HG03097 (cell line): ENCODE measurements around the gene KDM2A.

Source experiments
- ATAC-seq: cut with Tn5 transposase; IDR thresholded peaks from one replicate; pipeline ENCODE4 v1.9.1; 2021; ENCODE audit not compliant: unreplicated experiment, low FRiP score

KDM2A gene

DNA sequence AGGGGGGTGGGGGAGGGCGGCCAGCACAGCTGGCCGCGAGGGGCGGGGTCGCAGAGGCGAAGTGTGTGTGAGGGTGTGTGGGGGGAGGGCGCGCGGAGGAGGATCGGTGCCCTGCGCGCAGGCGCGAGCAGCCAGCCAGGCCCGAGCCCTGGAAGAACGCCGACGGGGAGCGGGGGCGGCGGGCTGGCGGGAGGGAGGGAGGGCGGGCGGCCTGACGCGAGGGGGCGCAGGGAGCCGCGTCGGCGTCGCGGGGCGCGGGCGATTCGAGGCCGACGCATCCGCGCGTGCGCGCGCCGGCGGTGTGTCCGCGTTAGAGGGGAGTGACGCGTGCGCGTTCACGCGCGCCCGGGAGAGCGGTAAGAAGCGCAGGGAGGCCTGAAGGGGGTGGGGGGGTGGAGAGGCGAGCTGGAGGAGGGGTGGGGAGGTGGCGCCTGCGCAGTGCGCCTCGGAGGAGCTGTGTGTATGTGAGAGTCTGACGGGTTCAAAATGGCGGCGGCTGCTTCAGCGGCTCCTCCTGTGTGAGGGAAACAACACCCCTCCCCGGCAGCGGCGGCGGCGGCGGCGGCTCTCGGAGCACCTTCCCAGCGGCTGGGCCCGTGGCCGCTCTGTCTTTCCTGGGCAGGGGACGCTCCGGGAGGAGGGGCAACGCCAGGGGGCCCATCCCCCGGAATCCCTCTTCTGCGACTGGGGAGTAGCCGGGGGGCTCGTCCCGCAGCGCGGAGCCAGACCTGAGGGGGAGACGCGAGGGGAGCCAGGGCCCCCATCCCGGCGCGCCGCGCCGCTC, at the start of gene KDM2A:
TSS of gene KDM2A (plus strand) at position 463 of the 784 bp plus-strand sequence. CDS start 2,054 bp downstream, outside the sequence.
- ATAC-seq = peak; percentile 62

DNA sequence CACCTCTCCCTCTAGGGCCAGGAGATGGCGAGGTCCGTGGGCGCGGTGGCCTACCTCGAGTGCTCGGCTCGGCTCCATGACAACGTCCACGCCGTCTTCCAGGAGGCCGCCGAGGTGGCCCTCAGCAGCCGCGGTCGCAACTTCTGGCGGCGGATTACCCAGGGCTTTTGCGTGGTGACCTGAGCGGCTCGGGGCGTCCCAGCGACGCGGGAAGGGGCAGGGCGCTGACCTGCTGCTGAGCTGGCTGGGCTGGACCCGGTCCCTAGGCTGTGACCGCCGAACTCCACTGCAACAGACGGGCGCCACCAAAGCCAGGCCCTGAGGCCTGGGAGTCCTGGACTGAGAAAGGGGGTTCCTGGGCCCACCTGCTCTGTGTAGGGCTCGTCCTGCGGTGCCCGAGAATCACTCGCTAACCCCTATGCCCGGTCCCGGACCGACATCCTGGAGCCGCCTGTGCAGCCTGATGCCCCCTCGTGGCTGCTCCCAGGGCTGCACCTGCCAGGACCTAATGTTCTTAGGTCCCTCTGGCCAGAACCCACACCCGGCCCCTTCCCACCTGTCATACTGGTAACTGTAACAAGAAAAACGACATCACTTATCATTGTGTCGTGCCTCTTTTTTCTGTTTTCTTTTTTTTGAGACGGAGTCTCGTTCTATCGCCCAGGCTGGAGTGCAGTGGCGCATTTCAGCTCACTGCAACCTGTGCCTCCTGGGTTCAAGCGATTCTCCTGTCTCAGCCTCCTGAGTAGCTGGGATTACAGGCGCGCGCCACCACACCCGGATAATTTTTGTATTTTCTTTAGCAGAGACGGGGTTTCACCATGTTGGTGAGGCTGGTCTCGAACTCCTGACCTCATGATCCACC, 47.4 kb upstream of the KDM2A start:
- no peak for ATAC-seq

DNA sequence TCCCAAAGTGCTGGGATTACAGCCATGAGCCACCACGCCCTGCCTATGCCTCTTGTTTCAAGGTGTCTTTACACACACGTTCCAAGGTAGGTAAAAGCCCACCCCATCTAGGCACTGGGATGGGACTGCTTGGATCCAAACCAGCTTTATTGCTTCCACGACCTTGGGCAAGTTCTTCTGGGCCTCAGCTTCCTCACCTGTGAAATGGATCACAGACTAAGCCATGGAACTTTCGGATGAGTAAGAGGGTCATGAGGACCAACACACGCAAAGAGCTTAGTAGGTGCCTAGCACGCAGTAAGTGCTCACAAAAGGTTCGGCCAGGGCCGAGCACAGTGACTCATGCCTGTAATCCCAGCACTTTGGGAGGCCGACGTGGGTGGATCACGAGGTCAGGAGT, 46.8 kb upstream of the KDM2A start:
- ATAC-seq = no peak

- ATAC-seq = no peak
These were observed 45.2 kb upstream of the KDM2A start for GRCh38 chr11:67073908-67074307.

GRCh38 chr11:67076202-67076601, 42.9 kb upstream of the KDM2A start:
- ATAC-seq = no peak

- no peak for ATAC-seq
These were observed 39.9 kb upstream of the KDM2A start for GRCh38 chr11:67079065-67079705.

- no peak for ATAC-seq
These were observed 36.8 kb upstream of the KDM2A start for GRCh38 chr11:67082071-67082791.

DNA sequence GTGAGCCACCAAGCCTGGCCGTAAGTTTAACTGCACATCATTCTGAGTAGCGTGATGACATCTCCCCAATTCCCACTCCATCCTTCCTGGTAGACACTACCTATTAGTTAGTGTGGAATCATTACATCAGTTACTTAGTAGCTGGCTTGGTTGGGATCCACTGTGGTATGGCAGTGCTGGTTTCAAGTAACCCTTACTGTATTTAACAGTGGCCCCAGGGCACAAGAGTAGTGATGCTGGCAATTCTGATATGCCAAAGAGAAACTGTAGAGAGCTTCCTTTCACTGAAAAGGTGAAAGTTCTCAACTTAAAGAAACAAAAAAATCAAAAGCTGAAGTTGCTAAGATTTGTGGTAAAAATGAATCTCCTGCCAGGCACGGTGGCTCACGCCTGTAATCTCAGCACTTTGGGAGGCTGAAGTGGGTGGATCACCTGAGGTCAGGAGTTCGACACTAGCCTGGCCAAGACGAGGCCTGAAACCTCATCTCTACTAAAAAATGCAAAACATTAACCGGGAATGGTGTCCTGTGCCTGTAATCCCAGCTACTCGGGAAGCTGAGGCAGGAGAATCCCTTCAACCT, 35.2 kb upstream of the KDM2A start:
- ATAC-seq = no peak

- ATAC-seq = no peak
These were observed 33.4 kb upstream of the KDM2A start for GRCh38 chr11:67085617-67086016.

DNA sequence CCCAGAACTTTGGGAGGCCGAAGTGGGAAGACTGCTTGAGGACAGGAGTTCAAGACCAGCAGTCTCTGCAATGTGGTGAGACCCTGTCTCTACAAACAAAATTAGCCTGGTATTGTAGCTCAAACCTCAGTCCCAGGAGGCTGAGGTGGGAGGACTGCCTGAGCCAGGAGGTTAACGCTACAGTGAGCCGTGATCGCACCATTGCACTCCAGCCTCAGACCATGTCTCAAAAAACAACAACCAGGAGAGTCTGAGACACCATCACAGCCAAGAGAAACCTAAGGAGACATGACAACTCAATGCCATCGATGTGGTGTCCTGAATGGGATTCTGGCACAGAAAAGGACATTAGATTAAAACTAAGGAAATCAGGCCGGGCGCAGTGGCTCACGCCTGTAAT, 28.3 kb upstream of the KDM2A start:
- ATAC-seq = no peak

GRCh38 chr11:67095214-67095507, 23.9 kb upstream of the KDM2A start:
- ATAC-seq = no peak

DNA sequence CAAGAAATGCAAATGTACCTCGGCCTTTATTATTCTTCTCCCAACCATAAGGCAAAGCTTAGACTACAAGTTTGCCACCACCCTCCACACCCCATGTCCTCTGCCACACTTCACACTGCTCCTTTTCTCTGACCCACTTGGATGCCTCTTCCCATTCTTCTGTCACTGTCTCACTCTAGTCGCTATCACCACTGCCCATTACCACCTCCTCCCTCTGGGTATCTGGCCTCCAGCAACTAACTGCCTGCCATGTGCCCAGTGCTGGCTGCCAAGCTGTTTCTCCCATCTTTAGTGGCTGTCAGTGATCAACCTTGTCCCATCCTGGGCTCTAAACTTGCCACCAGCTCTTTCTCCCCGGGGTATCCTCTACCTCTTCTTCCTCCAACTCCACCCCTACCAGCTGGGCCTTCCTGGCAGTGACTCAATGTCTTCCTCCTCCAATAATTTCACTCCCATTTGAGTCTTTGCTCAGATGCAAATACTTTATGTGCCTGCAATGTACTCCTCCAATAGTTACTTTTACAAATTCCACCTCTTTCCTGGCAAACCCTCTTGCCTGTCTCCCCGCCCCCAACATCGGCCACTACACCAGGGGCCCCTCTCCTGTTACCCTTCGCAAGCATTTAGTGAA, 20.1 kb upstream of the KDM2A start:
- no peak for ATAC-seq

GRCh38 chr11:67099831-67100324, 19.2 kb upstream of the KDM2A start:
- ATAC-seq = no peak

DNA sequence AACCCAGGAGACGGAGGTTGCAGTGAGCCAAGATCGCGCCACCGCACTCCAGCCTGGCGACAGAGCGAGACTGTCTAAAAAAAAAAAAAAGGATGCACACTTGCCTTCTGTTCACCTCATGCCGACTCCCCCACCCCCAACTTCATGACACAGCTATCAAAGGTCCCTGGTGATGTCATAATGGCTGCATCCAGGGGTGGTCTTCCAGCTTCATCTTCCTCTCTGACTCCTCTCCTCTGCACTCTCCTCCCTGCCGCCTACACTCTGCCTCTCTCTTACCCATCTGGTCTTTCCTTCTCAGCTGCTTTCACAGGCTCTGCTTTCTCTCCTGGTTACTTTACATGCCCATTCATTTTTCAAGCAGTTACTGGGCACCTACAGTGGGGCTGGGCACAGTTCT, 16.4 kb upstream of the KDM2A start:
- no peak for ATAC-seq

DNA sequence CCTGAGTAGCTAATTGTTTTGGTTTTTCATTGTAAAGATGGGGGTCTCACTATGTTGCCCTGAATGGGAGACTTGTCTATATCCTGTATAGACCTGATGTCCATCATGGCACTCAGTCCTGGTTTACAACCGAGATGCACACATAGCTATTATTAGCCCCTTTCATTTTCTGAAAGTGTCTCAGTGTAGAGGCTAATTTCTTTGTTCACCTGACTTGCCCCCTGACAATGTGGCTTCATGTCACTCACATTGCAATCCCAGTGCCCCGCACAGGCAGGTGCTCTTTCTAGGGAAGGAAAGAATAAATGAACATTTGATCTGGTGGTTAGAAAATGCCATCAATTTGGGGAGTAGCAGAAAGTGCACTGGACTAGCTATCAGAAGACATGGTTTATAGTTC, 13.1 kb upstream of the KDM2A start:
- no peak for ATAC-seq

DNA sequence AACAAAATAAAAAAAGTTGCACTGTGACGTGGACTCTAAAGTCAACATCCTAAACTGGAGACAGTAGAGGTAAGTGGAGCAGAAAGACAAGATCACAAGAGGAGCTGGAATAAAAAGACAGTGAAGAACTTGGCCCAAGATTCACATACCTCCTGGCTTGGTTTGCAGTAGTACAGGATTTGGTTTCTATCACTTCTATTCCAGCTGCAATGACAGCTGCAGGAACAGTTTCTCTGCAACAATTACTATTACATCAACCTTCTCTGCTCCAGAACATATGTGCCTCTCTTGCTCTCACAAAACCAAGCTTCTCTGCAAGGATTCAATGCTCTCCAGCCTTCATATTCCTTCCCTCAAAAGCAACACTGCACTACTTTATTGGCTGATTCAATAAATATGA, 7.8 kb upstream of the KDM2A start:
- no peak for ATAC-seq

- ATAC-seq = no peak
These were observed 5.8 kb upstream of the KDM2A start for GRCh38 chr11:67113231-67113721.

GRCh38 chr11:67114275-67114896, 4.7 kb upstream of the KDM2A start:
- no peak for ATAC-seq

DNA sequence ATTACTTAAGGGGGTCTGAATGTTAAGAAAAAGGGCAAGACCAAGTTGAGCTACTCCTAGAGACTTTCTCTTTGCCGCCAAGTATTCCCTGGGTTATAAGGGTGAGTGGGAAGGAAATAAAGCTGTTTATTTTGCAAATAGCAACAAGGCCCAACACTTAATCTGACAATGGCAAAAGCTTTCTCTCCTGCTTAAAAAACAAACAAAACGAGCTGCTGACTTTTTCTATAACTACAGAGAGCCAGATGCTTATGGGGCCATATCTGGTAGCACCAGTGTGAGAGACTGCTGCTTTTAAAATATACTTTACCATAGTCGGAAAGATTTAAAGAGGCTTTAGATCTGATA, 2.3 kb upstream of the KDM2A start:
- no peak for ATAC-seq
